Left ventricle myocardium inferior (tissue), 1 donor: ENCODE data around the gene GAPDHS. TPM values are rescaled to one million over a fixed set of nuclear protein-coding genes. Genes with fewer than 3 reads are reported as not detected.
A peak's percentile ranks its signal among the peaks of the same experiment; 100 is the strongest.

Experiments used
- DNase-seq: peaks from one replicate; pipeline ENCODE4 v3.0.0-alpha.2; 2020
- H3K27ac ChIP-seq: fragments of 200-600 bp; replicated peaks from 2 replicates; pipeline ENCODE4 v1.8.0; 2021
- H3K27me3 ChIP-seq: fragments of 200-600 bp; 2 replicates; pipeline ENCODE4 v1.8.0; 2021; ENCODE audit warnings: low read depth
- H3K36me3 ChIP-seq: fragments of 200-600 bp; 2 replicates; pipeline ENCODE4 v1.8.0; 2021
- H3K4me1 ChIP-seq: fragments of 200-600 bp; 2 replicates; pipeline ENCODE4 v1.8.0; 2021
- H3K4me3 ChIP-seq: fragments of 200-600 bp; 2 replicates; pipeline ENCODE4 v1.8.0; 2021; ENCODE audit warnings: mild to moderate bottlenecking, moderate library complexity
- H3K9me3 ChIP-seq: fragments of 200-600 bp; replicated peaks from 2 replicates; pipeline ENCODE4 v1.8.0; 2021
- CTCF ChIP-seq: fragments of 200-600 bp; IDR thresholded peaks from 2 replicates; pipeline ENCODE4 v1.8.0; 2021; ENCODE audit warnings: antibody characterized with exemption, mild to moderate bottlenecking, borderline replicate concordance
- intact Hi-C: fragments of 100-400 bp; cut with micrococcal nuclease; formaldehyde crosslinking; loops from one replicate; pipeline ENCODE4 v1.11.0; 2022
- total RNA-seq: library from RNA; stranded (reverse); fragmentation: NEBNext Ultra II Directional; extraction: Animal tissue kit (Norgen Biotek cat#: 25700); gene quantifications from one replicate; pipeline ENCODE4 v1.2.1, GENCODE V29; 2021
- donor health status: DM: no; HTN: yes; CAD: no; lungs with severe emphysema.

GAPDHS gene
- total RNA-seq, 1 donor from 2014 or later = not detected

GRCh38 chr19:35542209-35542608 lies 9.0 kb downstream of the GAPDHS start:
- no peaks in the 10 kb centered on the region for H3K9me3 ChIP-seq
- intact Hi-C loops = no loop called here
- no peak overlapping the region for H3K4me3 ChIP-seq
- no peak for DNase-seq
- no peak overlapping the region for H3K27ac ChIP-seq
- peaks cover 34% of the 10 kb centered on the region for H3K4me1 ChIP-seq
- no peak for TF ChIP-seq CTCF
- H3K27me3 ChIP-seq = no peaks in the 10 kb centered on the region
- peaks cover 7% of the 10 kb centered on the region for H3K36me3 ChIP-seq

GRCh38 chr19:35543280-35544109 lies 10.2 kb downstream of the GAPDHS start:
- TF ChIP-seq CTCF = no peak
- intact Hi-C loops = no loop called here
- H3K36me3 ChIP-seq = peaks cover 12% of the 10 kb centered on the region
- no peak for DNase-seq
- H3K27ac ChIP-seq = no peak overlapping the region
- no peak overlapping the region for H3K4me3 ChIP-seq
- H3K27me3 ChIP-seq = no peaks in the 10 kb centered on the region
- peaks cover 35% of the 10 kb centered on the region for H3K4me1 ChIP-seq
- no peaks in the 10 kb centered on the region for H3K9me3 ChIP-seq

GRCh38 chr19:35544110-35544802 lies 11.0 kb downstream of the GAPDHS start:
- Histone ChIP-seq H3K4me3 (peak overlapping the region; percentile 84), H3K36me3 (peaks cover 12% of the 10 kb centered on the region), H3K27ac (peak overlapping the region; percentile 88), H3K27me3 (no peaks in the 10 kb centered on the region), H3K4me1 (peaks cover 35% of the 10 kb centered on the region), H3K9me3 (no peaks in the 10 kb centered on the region)
- no peak for DNase-seq
- intact Hi-C loops = no loop called here
- TF ChIP-seq CTCF = no peak

GRCh38 chr19:35545001-35545854 lies 12.0 kb downstream of the GAPDHS start, which contains the start of gene TMEM147:
TSS of gene TMEM147 (plus strand) at chr19:35545626. CDS start at chr19:35545740, 114 bp downstream.
- DNase-seq = peak; percentile 94
- peaks cover 12% of the 10 kb centered on the region for H3K36me3 ChIP-seq
- peak within 1 kb of the TSS; percentile 84 for H3K4me3 ChIP-seq
- intact Hi-C loops = no loop called here
- H3K27ac ChIP-seq = peak within 1 kb of the TSS; percentile 88
- H3K9me3 ChIP-seq = no peaks in the 10 kb centered on the region
- TF ChIP-seq CTCF = no peak
- H3K27me3 ChIP-seq = no peaks in the 10 kb centered on the region
- H3K4me1 ChIP-seq = peaks cover 35% of the 10 kb centered on the region

- peak; percentile 37 for DNase-seq
- Histone ChIP-seq H3K27me3 (no peaks in the 10 kb centered on the region), H3K36me3 (peaks cover 12% of the 10 kb centered on the region), H3K4me1 (peaks cover 35% of the 10 kb centered on the region), H3K9me3 (no peaks in the 10 kb centered on the region), H3K4me3 (peak overlapping the region; percentile 84), H3K27ac (peak overlapping the region; percentile 88)
- intact Hi-C loops = no loop called here
- TF ChIP-seq CTCF = no peak
Observed at GRCh38 chr19:35545855-35546381, 12.7 kb downstream of the GAPDHS start.
